GM12864 (cell line): ENCODE results near the gene PRDM11.

ENCODE experiments used
- DNase-seq: peaks from one replicate; pipeline ENCODE4 v3.0.0-alpha.2; 2011; ENCODE audit warnings: low read depth
- H3K4me3 ChIP-seq: 2 replicates; pipeline ENCODE4 v1.5.1; 2011; ENCODE audit warnings: mild to moderate bottlenecking, low read depth, low read length, control low read depth
- TF ChIP-seq, protein P1 (sequence below): IDR thresholded peaks from 2 replicates; pipeline ENCODE4 v1.5.1; 2011; ENCODE audit warnings: low read depth, mild to moderate bottlenecking, moderate library complexity, low read length, control low read depth, inconsistent platforms; ENCODE audit errors: missing control alignments

The PRDM11 gene

DNA sequence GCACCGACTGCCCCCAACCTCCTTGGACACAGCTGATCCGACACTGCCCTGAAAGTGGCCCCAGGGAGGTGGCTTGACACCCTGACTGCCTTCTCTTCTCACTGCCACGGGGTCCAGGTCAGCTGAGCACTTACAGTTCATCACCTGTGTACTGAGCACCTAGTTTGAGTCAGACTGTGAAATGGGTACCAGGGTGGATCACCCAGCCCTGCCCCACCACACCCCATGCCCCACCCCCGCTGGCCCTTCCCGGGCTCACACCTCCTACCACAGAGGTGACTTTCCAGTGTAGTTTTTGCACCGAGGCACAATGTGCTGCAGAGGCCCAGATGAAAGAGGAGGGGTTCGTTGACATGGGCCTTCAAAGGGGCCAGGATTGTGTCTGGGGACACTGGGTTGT is 59.5 kb downstream of the PRDM11 start:
- H3K4me3 ChIP-seq = no peak overlapping the region
- no peak for DNase-seq
- TF ChIP-seq, protein P1, sequence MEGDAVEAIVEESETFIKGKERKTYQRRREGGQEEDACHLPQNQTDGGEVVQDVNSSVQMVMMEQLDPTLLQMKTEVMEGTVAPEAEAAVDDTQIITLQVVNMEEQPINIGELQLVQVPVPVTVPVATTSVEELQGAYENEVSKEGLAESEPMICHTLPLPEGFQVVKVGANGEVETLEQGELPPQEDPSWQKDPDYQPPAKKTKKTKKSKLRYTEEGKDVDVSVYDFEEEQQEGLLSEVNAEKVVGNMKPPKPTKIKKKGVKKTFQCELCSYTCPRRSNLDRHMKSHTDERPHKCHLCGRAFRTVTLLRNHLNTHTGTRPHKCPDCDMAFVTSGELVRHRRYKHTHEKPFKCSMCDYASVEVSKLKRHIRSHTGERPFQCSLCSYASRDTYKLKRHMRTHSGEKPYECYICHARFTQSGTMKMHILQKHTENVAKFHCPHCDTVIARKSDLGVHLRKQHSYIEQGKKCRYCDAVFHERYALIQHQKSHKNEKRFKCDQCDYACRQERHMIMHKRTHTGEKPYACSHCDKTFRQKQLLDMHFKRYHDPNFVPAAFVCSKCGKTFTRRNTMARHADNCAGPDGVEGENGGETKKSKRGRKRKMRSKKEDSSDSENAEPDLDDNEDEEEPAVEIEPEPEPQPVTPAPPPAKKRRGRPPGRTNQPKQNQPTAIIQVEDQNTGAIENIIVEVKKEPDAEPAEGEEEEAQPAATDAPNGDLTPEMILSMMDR = no peak

DNA sequence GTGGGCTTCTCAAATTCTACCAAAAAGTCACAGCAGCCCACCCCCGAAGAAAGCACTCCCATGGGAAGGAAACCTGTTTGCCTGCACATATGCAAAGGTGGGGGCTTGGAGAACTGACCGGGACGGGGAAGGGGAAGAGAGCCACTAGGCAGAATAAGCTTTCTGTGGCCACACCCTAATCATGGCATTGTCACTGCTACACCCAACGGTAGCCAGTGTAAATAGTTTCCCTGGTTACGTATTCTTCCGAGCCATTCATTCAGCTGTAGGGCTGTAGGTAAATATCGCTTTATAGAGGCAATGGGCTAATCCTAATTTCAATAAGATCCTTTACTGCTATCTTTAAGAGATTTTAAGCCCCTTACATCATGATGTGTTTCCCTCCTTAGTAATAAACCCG is 61.7 kb downstream of the PRDM11 start:
- no peak overlapping the region for H3K4me3 ChIP-seq
- DNase-seq = no peak
- TF ChIP-seq, protein P1 = no peak

DNA sequence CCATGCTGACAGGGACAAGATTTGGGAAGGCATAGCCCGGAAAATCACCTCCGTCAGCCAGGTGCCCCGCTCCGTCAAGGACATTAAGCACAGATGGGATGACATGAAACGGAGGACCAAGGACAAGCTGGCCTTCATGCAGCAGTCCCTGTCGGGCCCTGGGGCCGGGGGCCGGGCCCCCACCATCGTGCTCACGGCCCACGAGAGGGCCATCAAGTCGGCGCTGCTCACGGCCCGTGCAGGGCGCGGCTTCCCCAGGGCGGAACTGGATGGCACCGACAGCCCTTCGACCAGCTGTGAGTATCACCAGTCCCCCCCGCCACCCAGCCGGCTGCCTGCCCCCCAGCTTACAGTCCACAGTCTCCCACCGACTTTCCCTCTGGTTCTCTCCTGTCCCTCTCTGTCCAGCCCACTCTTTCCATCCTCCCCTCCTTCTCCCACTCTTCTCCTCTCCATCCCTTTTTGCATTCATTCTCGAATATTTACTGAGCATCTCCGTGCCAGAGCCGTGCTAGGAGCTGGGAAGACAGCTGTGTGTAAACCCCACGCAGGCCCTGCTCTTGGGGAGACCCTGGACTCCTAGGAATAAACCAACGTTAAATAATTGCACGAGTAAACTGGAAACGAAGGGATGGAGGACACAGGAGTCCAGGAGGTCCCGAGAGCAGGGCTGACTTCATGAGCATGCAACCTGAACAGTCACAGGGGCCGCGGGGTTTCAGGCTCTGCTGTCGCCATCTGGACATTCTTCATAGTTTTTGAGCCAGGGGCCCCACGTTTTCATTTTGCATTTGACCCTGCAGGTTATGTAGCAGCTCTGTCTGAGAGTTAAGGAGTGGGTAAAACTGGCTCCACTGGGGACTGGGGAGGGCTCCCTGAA is 62.8 kb downstream of the PRDM11 start:
- H3K4me3 ChIP-seq = no peak overlapping the region
- DNase-seq = no peak
- TF ChIP-seq, protein P1 = no peak

DNA sequence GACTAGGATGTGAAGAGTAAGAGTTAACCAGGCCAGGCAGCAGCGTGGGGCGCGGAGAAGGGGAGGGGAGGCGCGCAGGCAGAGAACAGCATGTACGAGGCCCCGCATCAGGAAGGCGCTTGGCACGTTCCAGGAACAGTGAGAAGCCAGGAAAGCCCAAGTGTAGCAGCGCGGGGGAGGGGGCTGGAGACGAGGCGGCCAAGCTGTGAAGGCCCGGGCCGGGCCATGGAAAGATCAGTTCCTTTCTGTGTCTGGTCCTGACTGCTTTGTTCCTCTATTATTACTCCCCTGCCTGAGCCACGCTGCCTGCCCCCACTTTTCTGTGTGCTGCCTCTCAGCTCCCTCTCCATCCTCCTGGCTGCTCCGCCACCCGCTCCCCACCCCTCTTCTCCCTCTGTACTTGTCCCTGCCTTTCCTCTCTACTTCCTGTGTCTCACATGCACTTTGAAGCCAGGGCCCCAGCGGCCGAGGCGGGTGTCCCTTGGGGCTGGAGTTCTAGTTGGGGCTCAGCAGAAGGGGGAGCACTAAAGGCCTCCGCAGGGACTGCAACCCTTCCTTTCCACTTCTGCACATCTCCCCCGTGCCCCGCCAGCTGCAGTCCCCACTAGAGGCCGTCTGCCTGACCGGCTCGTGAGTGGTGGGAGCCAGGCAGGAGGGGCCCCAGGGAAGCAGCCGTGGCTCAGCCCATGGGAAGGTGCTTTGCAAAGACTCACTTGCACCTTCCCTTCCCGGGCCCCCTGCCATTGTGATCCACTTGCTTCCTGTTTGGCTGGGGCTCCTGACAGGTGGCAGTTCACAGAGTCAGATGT is 63.7 kb downstream of the PRDM11 start:
- TF ChIP-seq, protein P1 = no peak
- H3K4me3 ChIP-seq = no peak overlapping the region
- DNase-seq = no peak

DNA sequence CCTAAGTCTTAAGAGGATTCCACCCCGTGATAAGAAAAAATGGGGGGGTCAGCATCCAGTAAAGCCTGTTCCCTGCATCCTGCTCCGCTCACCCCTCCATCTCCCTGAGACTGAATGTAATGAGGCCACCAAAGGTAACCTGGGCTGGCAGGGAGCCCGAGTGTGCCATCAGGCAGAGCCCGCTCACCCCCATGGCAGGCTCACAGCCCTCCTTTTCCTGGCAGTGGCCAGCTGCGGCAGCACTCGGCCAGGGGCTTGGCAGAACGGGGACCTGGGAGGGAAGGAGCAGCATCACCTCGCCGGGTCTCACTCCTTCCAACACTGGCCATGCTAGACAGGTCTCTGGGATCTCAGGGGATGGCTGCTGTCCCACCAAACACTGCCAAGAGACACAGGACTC is 64.4 kb downstream of the PRDM11 start:
- TF ChIP-seq, protein P1 = no peak
- no peak for DNase-seq
- no peak overlapping the region for H3K4me3 ChIP-seq

DNA sequence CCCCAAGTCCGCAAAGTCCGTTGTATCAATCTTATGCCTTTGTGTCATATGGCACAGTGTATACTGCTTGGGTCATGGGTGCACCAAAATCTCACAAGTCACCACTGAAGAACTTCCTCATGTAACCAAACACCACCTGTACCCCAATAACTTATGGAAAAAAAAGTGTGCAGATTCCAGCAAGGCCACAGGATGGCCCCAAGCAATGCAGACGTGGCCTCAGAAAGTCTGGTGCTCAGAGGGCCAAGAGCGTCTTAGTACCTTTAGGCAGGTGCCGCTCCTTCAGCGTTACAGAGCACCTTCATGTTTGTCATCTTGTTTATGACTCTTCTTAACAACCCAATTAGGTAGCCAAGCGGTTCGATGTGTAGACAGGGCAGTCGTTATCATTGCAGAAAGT is 65.3 kb downstream of the PRDM11 start:
- no peak for DNase-seq
- H3K4me3 ChIP-seq = no peak overlapping the region
- TF ChIP-seq, protein P1 = no peak
